GM23338 (cell line): ENCODE results near the gene JMY. TPM values are rescaled to one million over a fixed set of nuclear protein-coding genes. Genes with fewer than 3 reads are reported as not detected.

Experiments used
- ATAC-seq: fragments of 200-7000 bp; cut with Tn5 transposase; 3 replicates; pipeline ENCODE4 v1.9.1; 2020
- DNase-seq: peaks from one replicate; pipeline ENCODE4 v3.0.0-alpha.2; 2015; ENCODE audit warnings: low spot score
- H2AFZ ChIP-seq: fragments of 200-600 bp; sonication (generic); 2 replicates; pipeline ENCODE4 v1.8.0; 2016; ENCODE audit warnings: antibody characterized with exemption, mild to moderate bottlenecking, moderate library complexity
- H3F3A ChIP-seq: fragments of 200-600 bp; sonication (generic); replicated peaks from 2 replicates; pipeline ENCODE4 v1.8.0; 2017; ENCODE audit warnings: antibody characterized with exemption, mixed run types, low read depth
- H3K27ac ChIP-seq: fragments of 200-600 bp; sonication (generic); 2 replicates; pipeline ENCODE4 v1.6.1; 2016; ENCODE audit warnings: low read depth
- H3K27me3 ChIP-seq: fragments of 200-600 bp; sonication (generic); 2 replicates; pipeline ENCODE4 v1.8.0; 2016; ENCODE audit warnings: mild to moderate bottlenecking, mixed run types, moderate library complexity; ENCODE audit not compliant: insufficient read depth
- H3K36me3 ChIP-seq: fragments of 200-600 bp; sonication (generic); 2 replicates; pipeline ENCODE4 v1.8.0; 2016; ENCODE audit warnings: mild to moderate bottlenecking; ENCODE audit not compliant: insufficient read depth
- H3K4me1 ChIP-seq: fragments of 200-600 bp; sonication (generic); 2 replicates; pipeline ENCODE4 v1.8.0; 2016; ENCODE audit warnings: mild to moderate bottlenecking, moderate library complexity; ENCODE audit not compliant: insufficient read depth
- H3K4me2 ChIP-seq: fragments of 200-600 bp; sonication (generic); 2 replicates; pipeline ENCODE4 v1.7.1; 2017; ENCODE audit warnings: mixed run types
- H3K4me3 ChIP-seq: fragments of 200-600 bp; sonication (generic); 2 replicates; pipeline ENCODE4 v1.6.1; 2016; ENCODE audit warnings: mixed run types
- H3K79me2 ChIP-seq: fragments of 200-600 bp; sonication (generic); replicated peaks from 2 replicates; pipeline ENCODE4 v1.8.0; 2017; ENCODE audit warnings: mild to moderate bottlenecking; ENCODE audit not compliant: insufficient read depth
- H3K9me2 ChIP-seq: fragments of 200-600 bp; sonication (generic); 2 replicates; pipeline ENCODE4 v1.8.0; 2017; ENCODE audit not compliant: insufficient read depth
- H4K20me1 ChIP-seq: fragments of 200-600 bp; sonication (generic); replicated peaks from 2 replicates; pipeline ENCODE4 v1.8.0; 2017; ENCODE audit warnings: mild to moderate bottlenecking; ENCODE audit not compliant: insufficient read depth
- H3K27ac Mint-ChIP-seq: 2 replicates; pipeline ENCODE4 v1.8.0; 2020; ENCODE audit warnings: inconsistent platforms, mild to moderate bottlenecking, moderate library complexity, mixed read lengths
- H3K27me3 Mint-ChIP-seq: 3 replicates; pipeline ENCODE4 v1.8.0; 2022; ENCODE audit warnings: low read depth, mild to moderate bottlenecking, moderate library complexity, mixed read lengths, inconsistent platforms; ENCODE audit not compliant: insufficient read depth, poor library complexity
- H3K36me3 Mint-ChIP-seq: 3 replicates; pipeline ENCODE4 v1.8.0; 2021; ENCODE audit warnings: low read depth, mild to moderate bottlenecking, inconsistent platforms, moderate library complexity, mixed read lengths
- H3K4me1 Mint-ChIP-seq: 3 replicates; pipeline ENCODE4 v1.8.0; 2020; ENCODE audit warnings: mild to moderate bottlenecking, inconsistent platforms, mixed read lengths
- H3K4me3 Mint-ChIP-seq: 3 replicates; pipeline ENCODE4 v1.8.0; 2021; ENCODE audit warnings: moderate library complexity, mild to moderate bottlenecking, inconsistent platforms, mixed read lengths
- H3K9me3 Mint-ChIP-seq: 3 replicates; pipeline ENCODE4 v1.8.0; 2020; ENCODE audit warnings: moderate library complexity, mild to moderate bottlenecking, inconsistent platforms, mixed read lengths
- CREB1 ChIP-seq: fragments of 250-450 bp; sonication (Bioruptor Pico); IDR thresholded peaks from 2 replicates; pipeline ENCODE4 v1.5.0; 2020; ENCODE audit warnings: low read depth, mild to moderate bottlenecking, moderate library complexity
- CTCF ChIP-seq, 2 experiments: fragments of 200-600 bp in 1 of 2; sonication (generic) in 1 of 2; conservative IDR thresholded peaks; 2 replicates each; pipeline versions ENCODE4 v1.5.1 to v1.6.1; 2016 to 2017; ENCODE audit warnings: antibody characterized with exemption in 2 of 2, low read depth in 2 of 2, mild to moderate bottlenecking in 2 of 2, moderate library complexity in 1 of 2
- ETS1 ChIP-seq: IDR thresholded peaks from 2 replicates; pipeline ENCODE4 v1.6.1; 2016; ENCODE audit warnings: antibody characterized with exemption
- EZH2 ChIP-seq: fragments of 200-600 bp; sonication (generic); IDR thresholded peaks from one replicate; pipeline ENCODE4 v1.8.0; 2017; ENCODE audit warnings: antibody characterized with exemption, mild to moderate bottlenecking, low read depth; ENCODE audit not compliant: unreplicated experiment
- EZH2phosphoT487 ChIP-seq: fragments of 200-600 bp; sonication (generic); IDR thresholded peaks from one replicate; pipeline ENCODE4 v1.8.1; 2018; ENCODE audit warnings: antibody characterized with exemption; ENCODE audit not compliant: unreplicated experiment
- JUNB ChIP-seq: IDR thresholded peaks from one replicate; pipeline ENCODE4 v1.6.1; 2016; ENCODE audit warnings: antibody characterized with exemption; ENCODE audit not compliant: unreplicated experiment
- NANOG ChIP-seq: IDR thresholded peaks from 2 replicates; pipeline ENCODE4 v1.6.1; 2016; ENCODE audit warnings: antibody characterized with exemption, borderline replicate concordance
- POLR2AphosphoS5 ChIP-seq: IDR thresholded peaks from 2 replicates; pipeline ENCODE4 v1.6.1; 2016; ENCODE audit warnings: antibody characterized with exemption, low read depth
- REST ChIP-seq: IDR thresholded peaks from one replicate; pipeline ENCODE4 v1.6.1; 2018; ENCODE audit warnings: antibody characterized with exemption; ENCODE audit not compliant: unreplicated experiment
- STAT1 ChIP-seq: IDR thresholded peaks from one replicate; pipeline ENCODE4 v1.6.1; 2016; ENCODE audit warnings: antibody characterized with exemption; ENCODE audit not compliant: unreplicated experiment
- ZNF331 ChIP-seq: fragments of 250-450 bp; sonication (Bioruptor Pico); IDR thresholded peaks from 2 replicates; pipeline ENCODE4 v1.5.0; 2020; ENCODE audit warnings: low read depth, mild to moderate bottlenecking, moderate library complexity
- ZNF462 ChIP-seq: fragments of 250-450 bp; sonication (Bioruptor Pico); IDR thresholded peaks from 2 replicates; pipeline ENCODE4 v1.5.0; 2020; ENCODE audit warnings: mild to moderate bottlenecking, moderate library complexity
- polyA plus RNA-seq: library from polyadenylated mRNA; unstranded; fragments of >200 nt; fragmentation: Nextera tagmentation; extraction: Ambion mirVana; gene quantifications from 2 replicates; pipeline ENCODE4 v1.2.1, GENCODE V29; 2016
- total RNA-seq: library from RNA; depleted of rRNA; stranded (reverse); fragments of >200 nt; shearing (Covaris generic); gene quantifications from 2 replicates; pipeline ENCODE4 v1.2.3, GENCODE V29; 2014

The JMY gene
- total and polyA plus RNA-seq, 2 experiments from 2014 or later = 6.2 to 18.4 TPM

- Histone ChIP-seq H3K4me2 (no peak overlapping the region), H3F3A (no peaks in the 10 kb centered on the region), H3K36me3 (no peaks in the 10 kb centered on the region), H3K4me1 (0 out of 2 replicates have a peak, but pooled peaks cover 2% of the 10 kb centered on the region), H3K27ac (no peak overlapping the region), H2AFZ (no peak overlapping the region), H3K4me3 (no peak overlapping the region), H4K20me1 (no peaks in the 10 kb centered on the region), H3K9me2 (no peaks in the 10 kb centered on the region), H3K79me2 (no peaks in the 10 kb centered on the region), H3K27me3 (no peaks in the 10 kb centered on the region)
- TF ChIP-seq ETS1 = no peak
- TF ChIP-seq NANOG = no peak
- no peak for TF ChIP-seq REST
- TF ChIP-seq ZNF462 (CRISPR knock-in tag) = no peak
- no peak for TF ChIP-seq ZNF331 (CRISPR knock-in tag)
- TF ChIP-seq EZH2 = no peak
- no peak for TF ChIP-seq JUNB
- TF ChIP-seq STAT1 = no peak
- no peak for TF ChIP-seq POLR2AphosphoS5
- TF ChIP-seq EZH2phosphoT487 = no peak
- TF ChIP-seq CREB1 (CRISPR knock-in tag) = no peak
- TF ChIP-seq CTCF (conservative IDR thresholded peaks at IDR 0.05; ENCODE audit: low read depth in 2 of 2) = no peak
- Mint-ChIP-seq H3K27ac (no peak overlapping the region), H3K4me3 (no peak overlapping the region), H3K36me3 (peaks cover 4% of the 10 kb centered on the region; the same call in 2 of the 3 replicates), H3K4me1 (no peaks in the 10 kb centered on the region), H3K27me3 (peaks cover 3% of the 10 kb centered on the region), H3K9me3 (peaks cover 4% of the 10 kb centered on the region; the same call in 2 of the 3 replicates)
- DNase-seq (no peak), ATAC-seq (peak; percentile 45; the same call in 2 of the 3 replicates)
These were observed 10.9 kb upstream of the JMY start for GRCh38 chr5:79225026-79225425.
